Keratinocyte (primary cell): ENCODE data around the gene TPST2. TPM values are rescaled to one million over a fixed set of nuclear protein-coding genes. Genes with fewer than 3 reads are reported as not detected.

Source experiments
- DNase-seq: peaks from one replicate; pipeline ENCODE4 v3.0.0-alpha.2; 2011; ENCODE audit warnings: low read depth, missing footprints, low spot score
- FAIRE-seq: peaks from 2 replicates; lab custom pipeline; 2011; peaks lifted over from hg19 to GRCh38; lab: Jason Lieb, UNC
- H2AFZ ChIP-seq: 2 replicates; pipeline ENCODE4 v1.6.0; 2012; ENCODE audit warnings: low read length, control low read depth, inconsistent platforms; ENCODE audit not compliant: control insufficient read depth
- H3K27ac ChIP-seq: 2 replicates; pipeline ENCODE4 v1.5.1; 2011; ENCODE audit warnings: low read length; ENCODE audit not compliant: control insufficient read depth, insufficient read depth
- H3K27me3 ChIP-seq: 3 replicates; pipeline ENCODE4 v1.6.0; 2011; ENCODE audit warnings: low read length; ENCODE audit not compliant: control insufficient read depth, insufficient read depth; ENCODE audit errors: extremely low read depth
- H3K36me3 ChIP-seq, 2 experiments: 2 replicates in 1 of 2; 3 replicates in 1 of 2; pipeline ENCODE4 v1.5.1; 2011; ENCODE audit warnings: low read length in 2 of 2, mild to moderate bottlenecking in 1 of 2; ENCODE audit not compliant: control insufficient read depth in 2 of 2, insufficient read depth in 2 of 2; ENCODE audit errors: extremely low read depth in 1 of 2
- H3K4me1 ChIP-seq: 3 replicates; pipeline ENCODE4 v1.5.1; 2011; ENCODE audit warnings: low read length; ENCODE audit not compliant: control insufficient read depth, insufficient read depth; ENCODE audit errors: extremely low read depth
- H3K4me2 ChIP-seq: 3 replicates; pipeline ENCODE4 v1.6.0; 2011; ENCODE audit warnings: low read depth, low read length; ENCODE audit not compliant: control insufficient read depth, insufficient read depth; ENCODE audit errors: extremely low read depth
- H3K4me3 ChIP-seq, 3 experiments: fragments of 200-600 bp in 1 of 3; sonication (generic) in 1 of 3; 2 replicates in 2 of 3; 3 replicates in 1 of 3; pipeline ENCODE4 v1.5.1; 2011 to 2016; ENCODE audit warnings: low read length in 3 of 3, mild to moderate bottlenecking in 3 of 3, control low read depth in 2 of 3, inconsistent platforms in 1 of 3, low read depth in 1 of 3, mixed read lengths in 1 of 3, mixed run types in 1 of 3, moderate library complexity in 1 of 3; ENCODE audit not compliant: control insufficient read depth in 2 of 3, insufficient read depth in 2 of 3; ENCODE audit errors: extremely low read depth in 1 of 3
- H3K79me2 ChIP-seq: 2 replicates; pipeline ENCODE4 v1.6.0; 2012; ENCODE audit warnings: low read length; ENCODE audit not compliant: control insufficient read depth, insufficient read depth
- H3K9ac ChIP-seq: 3 replicates; pipeline ENCODE4 v1.6.0; 2011; ENCODE audit warnings: low read length; ENCODE audit not compliant: control insufficient read depth, insufficient read depth; ENCODE audit errors: extremely low read depth
- H3K9me1 ChIP-seq: 3 replicates; pipeline ENCODE4 v1.6.0; 2011; ENCODE audit warnings: low read length; ENCODE audit not compliant: control insufficient read depth, insufficient read depth; ENCODE audit errors: extremely low read depth
- H3K9me3 ChIP-seq: 2 replicates; pipeline ENCODE4 v1.5.1; 2012; ENCODE audit warnings: low read depth, low read length; ENCODE audit not compliant: control insufficient read depth
- H4K20me1 ChIP-seq: 3 replicates; pipeline ENCODE4 v1.6.0; 2011; ENCODE audit warnings: low read length; ENCODE audit not compliant: control insufficient read depth, insufficient read depth; ENCODE audit errors: extremely low read depth
- CTCF ChIP-seq, 3 experiments: IDR thresholded peaks in 1 of 3; conservative IDR thresholded peaks in 1 of 3; optimal IDR thresholded peaks in 1 of 3; 2 replicates in 2 of 3; 3 replicates in 1 of 3; pipeline versions ENCODE3 to v1.5.1; 2011; ENCODE audit warnings: low read length in 3 of 3, mild to moderate bottlenecking in 3 of 3, moderate library complexity in 2 of 3, control low read depth in 1 of 3, inconsistent platforms in 1 of 3; ENCODE audit not compliant: insufficient read depth in 2 of 3; ENCODE audit errors: extremely low read depth in 1 of 3
- EZH2 ChIP-seq: IDR thresholded peaks from one replicate; pipeline ENCODE4 v1.6.1; 2012; ENCODE audit warnings: inconsistent platforms, mild to moderate bottlenecking, low read length, moderate library complexity
- dilution Hi-C: fragments of 300-500 bp; cut with MboI; formaldehyde crosslinking; loops from one replicate; pipeline ENCODE4 v1.7.0; 2020; ENCODE audit warnings: low sequenced_read_pairs; ENCODE audit not compliant: extremely low pct_ligation_motif_present
- polyA plus RNA-seq, 5 experiments: library from polyadenylated mRNA; depleted of rRNA in 3 of 5; stranded (reverse) in 3 of 5; stranded (forward) in 1 of 5; unstranded in 1 of 5; fragments of >200 nt; gene quantifications; 1 replicate in 1 of 5; 2 replicates in 3 of 5; 3 replicates in 1 of 5; pipeline versions ENCODE4 v1.2.1 to v1.2.3, GENCODE V29; 2011 to 2012; ENCODE audit warnings: missing spikeins in 2 of 5, low read depth in 1 of 5, low replicate concordance in 1 of 5

Gene TPST2
- polyA plus RNA-seq, 1 donor (not counting 4 experiments of a cell fraction or from before 2014, with no cell fraction given), result 22.4 TPM

GRCh38 chr22:26620197-26620596, 30.3 kb upstream of the TPST2 start:
- no peak for FAIRE-seq
- Histone ChIP-seq H3K9ac (no peak overlapping the region), H3K27ac (no peak overlapping the region), H3K4me2 (no peak overlapping the region), H3K4me3 (no peak overlapping the region), H3K9me3 (no peaks in the 10 kb centered on the region), H2AFZ (no peak overlapping the region), H3K36me3 (no peaks in the 10 kb centered on the region), H3K79me2 (no peaks in the 10 kb centered on the region), H4K20me1 (no peaks in the 10 kb centered on the region), H3K27me3 (peaks cover 9% of the 10 kb centered on the region), H3K4me1 (no peaks in the 10 kb centered on the region), H3K9me1 (no peaks in the 10 kb centered on the region)
- dilution Hi-C loops, result no loop called here
- TF ChIP-seq CTCF (optimal IDR thresholded peaks at IDR 0.05 in 1 of 3, IDR thresholded peaks at IDR 0.05 in 1 of 3, conservative IDR thresholded peaks at IDR 0.05 in 1 of 3; ENCODE audit: extremely low read depth in 1 of 3, insufficient read depth in 2 of 3, low read length in 3 of 3) (no peak), EZH2 (no peak)
- no peak for DNase-seq

GRCh38 chr22:26619510-26619909, 29.6 kb upstream of the TPST2 start:
- no peak overlapping the region for H2AFZ ChIP-seq
- no peaks in the 10 kb centered on the region for H3K36me3 ChIP-seq
- no peaks in the 10 kb centered on the region for H3K4me1 ChIP-seq
- H4K20me1 ChIP-seq, result no peaks in the 10 kb centered on the region
- H3K4me3 ChIP-seq, result no peak overlapping the region
- no peaks in the 10 kb centered on the region for H3K9me3 ChIP-seq
- no peak overlapping the region for H3K9ac ChIP-seq
- H3K79me2 ChIP-seq, result no peaks in the 10 kb centered on the region
- H3K9me1 ChIP-seq, result no peaks in the 10 kb centered on the region
- H3K4me2 ChIP-seq, result no peak overlapping the region
- no peak for FAIRE-seq
- no peak for DNase-seq
- peaks cover 9% of the 10 kb centered on the region for H3K27me3 ChIP-seq
- TF ChIP-seq CTCF (optimal IDR thresholded peaks at IDR 0.05 in 1 of 3, IDR thresholded peaks at IDR 0.05 in 1 of 3, conservative IDR thresholded peaks at IDR 0.05 in 1 of 3; ENCODE audit: extremely low read depth in 1 of 3, insufficient read depth in 2 of 3, low read length in 3 of 3) (no peak), EZH2 (no peak)
- H3K27ac ChIP-seq, result no peak overlapping the region
- dilution Hi-C loops, result no loop called here
